GM19328 (cell line): ENCODE results near the gene ATP2B3.

Source experiments
- ATAC-seq: cut with Tn5 transposase; IDR thresholded peaks from one replicate; pipeline ENCODE4 v1.9.1; 2021; ENCODE audit warnings: mild to moderate bottlenecking, moderate library complexity; ENCODE audit not compliant: unreplicated experiment

ATP2B3 gene

GRCh38 chrX:153530411-153531129, 13.1 kb downstream of the ATP2B3 start:
- no peak for ATAC-seq

GRCh38 chrX:153533091-153533490, 15.6 kb downstream of the ATP2B3 start:
- ATAC-seq, result no peak

- no peak for ATAC-seq
Measured at GRCh38 chrX:153537080-153537479, 19.6 kb downstream of the ATP2B3 start.

- no peak for ATAC-seq
Measured at GRCh38 chrX:153537526-153538295, 20.3 kb downstream of the ATP2B3 start.

- ATAC-seq, result no peak
Measured at GRCh38 chrX:153538424-153538823, 21.0 kb downstream of the ATP2B3 start.

- peak; percentile 74 for ATAC-seq
Measured at GRCh38 chrX:153539171-153539978, 21.9 kb downstream of the ATP2B3 start.

- no peak for ATAC-seq
Measured at GRCh38 chrX:153539979-153540358, 22.5 kb downstream of the ATP2B3 start.

- no peak for ATAC-seq
Measured at GRCh38 chrX:153544727-153545126, 27.3 kb downstream of the ATP2B3 start.

GRCh38 chrX:153546386-153546785, 28.9 kb downstream of the ATP2B3 start:
- no peak for ATAC-seq

GRCh38 chrX:153547195-153547594, 29.8 kb downstream of the ATP2B3 start:
- ATAC-seq, result no peak

GRCh38 chrX:153549231-153549630, 31.8 kb downstream of the ATP2B3 start:
- ATAC-seq, result no peak

- no peak for ATAC-seq
Measured at GRCh38 chrX:153549807-153550206, 32.4 kb downstream of the ATP2B3 start.

GRCh38 chrX:153551135-153551534, 33.7 kb downstream of the ATP2B3 start:
- ATAC-seq, result no peak

GRCh38 chrX:153554519-153555167, 37.2 kb downstream of the ATP2B3 start:
- no peak for ATAC-seq

GRCh38 chrX:153556767-153557166, 39.3 kb downstream of the ATP2B3 start:
- ATAC-seq, result no peak

- no peak for ATAC-seq
Measured at GRCh38 chrX:153557618-153558355, 40.3 kb downstream of the ATP2B3 start.

GRCh38 chrX:153560000-153560399, 42.6 kb downstream of the ATP2B3 start:
- ATAC-seq, result no peak

- no peak for ATAC-seq
Measured at GRCh38 chrX:153560466-153560865, 43.0 kb downstream of the ATP2B3 start.

- no peak for ATAC-seq
Measured at GRCh38 chrX:153561337-153561736, 43.9 kb downstream of the ATP2B3 start.

GRCh38 chrX:153562546-153562945, 45.1 kb downstream of the ATP2B3 start:
- no peak for ATAC-seq
